A673 (cell line): ENCODE results near the gene EFL1. TPM values are rescaled to one million over a fixed set of nuclear protein-coding genes. Genes with fewer than 3 reads are reported as not detected.

Experiments used
- BruUV-seq: library from RNA; stranded (reverse); fragments of 400-500 nt; replicated peaks from 2 replicates; lab custom pipeline; 2021; lab: Mats Ljungman, UMichigan
- CTCF ChIA-PET: fragments of 300-600 bp; sonication (Branson Sonifier 250); formaldehyde crosslinking; loops from one replicate; lab custom pipeline; 2022; ENCODE audit warnings: antibody characterized with exemption; lab: Charles Lee
- POLR2A ChIA-PET: fragments of 300-600 bp; sonication (Branson Sonifier 250); formaldehyde crosslinking; loops from one replicate; lab custom pipeline; 2022; ENCODE audit warnings: antibody characterized with exemption; ENCODE audit not compliant: low non-redundant PET; lab: Charles Lee
- DNase-seq: peaks from one replicate; pipeline ENCODE4 v3.0.0-alpha.2; 2015; ENCODE audit warnings: low spot score
- H3K27ac ChIP-seq: fragments of 200-600 bp; sonication (generic); 2 replicates; pipeline ENCODE4 v1.5.1; 2016; ENCODE audit warnings: mixed run types, low read depth, mild to moderate bottlenecking, mixed read lengths, antibody characterized with exemption, low read length; ENCODE audit not compliant: poor library complexity, severe bottlenecking
- H3K27me3 ChIP-seq: fragments of 200-600 bp; sonication (generic); replicated peaks from 2 replicates; pipeline ENCODE4 v1.6.1; 2017; ENCODE audit warnings: mixed run types, low read depth, mild to moderate bottlenecking, mixed read lengths, antibody characterized with exemption, low read length; ENCODE audit not compliant: insufficient read depth, poor library complexity
- H3K36me3 ChIP-seq: fragments of 200-600 bp; sonication (generic); 2 replicates; pipeline ENCODE4 v1.6.1; 2016; ENCODE audit warnings: mixed run types, mild to moderate bottlenecking, mixed read lengths, antibody characterized with exemption, low read length; ENCODE audit not compliant: insufficient read depth, poor library complexity, severe bottlenecking
- H3K4me1 ChIP-seq: fragments of 200-600 bp; sonication (generic); 2 replicates; pipeline ENCODE4 v1.6.1; 2017; ENCODE audit warnings: mixed run types, mild to moderate bottlenecking, mixed read lengths, antibody characterized with exemption, low read length; ENCODE audit not compliant: insufficient read depth, poor library complexity, severe bottlenecking
- H3K4me3 ChIP-seq: fragments of 200-600 bp; sonication (generic); 2 replicates; pipeline ENCODE4 v1.5.1; 2016; ENCODE audit warnings: low read depth, mixed run types, mild to moderate bottlenecking, mixed read lengths, low read length; ENCODE audit not compliant: poor library complexity, severe bottlenecking
- H3K9me3 ChIP-seq: fragments of 200-600 bp; sonication (generic); 2 replicates; pipeline ENCODE4 v1.6.1; 2016; ENCODE audit warnings: mixed run types, low read depth, mild to moderate bottlenecking, mixed read lengths, antibody characterized with exemption, low read length; ENCODE audit not compliant: poor library complexity, severe bottlenecking
- EZH2 ChIP-seq: fragments of 200-600 bp; sonication (generic); IDR thresholded peaks from 2 replicates; pipeline ENCODE4 v1.6.1; 2017; ENCODE audit warnings: borderline replicate concordance, low read depth, mild to moderate bottlenecking, mixed read lengths, antibody characterized with exemption, low read length; ENCODE audit not compliant: poor library complexity, severe bottlenecking
- intact Hi-C: fragments of 100-400 bp; cut with micrococcal nuclease; formaldehyde crosslinking; loops from one replicate; pipeline ENCODE4 v1.10.0; 2022; ENCODE audit not compliant: unreplicated experiment
- total RNA-seq: library from RNA; stranded (reverse); gene quantifications from 2 replicates; pipeline ENCODE4 v1.2.3, GENCODE V29; 2021
- TF ChIP-seq, protein P1 (sequence below): fragments of 300-800, 200-600 bp; sonication (generic); conservative IDR thresholded peaks from 2 replicates; pipeline ENCODE4 v1.5.1; 2017; ENCODE audit warnings: low read depth, mild to moderate bottlenecking, antibody characterized with exemption, low read length, moderate library complexity, mixed read lengths

EFL1 gene
- total RNA-seq, 1 experiment from 2014 or later: 26.1 TPM

- H3K27ac ChIP-seq: no peak overlapping the region
- POLR2A ChIA-PET: no interaction called here
- no TSS peak for BruUV-seq
Observed at GRCh38 chr15:82136120-82136519, 126.4 kb downstream of the EFL1 start.

DNA sequence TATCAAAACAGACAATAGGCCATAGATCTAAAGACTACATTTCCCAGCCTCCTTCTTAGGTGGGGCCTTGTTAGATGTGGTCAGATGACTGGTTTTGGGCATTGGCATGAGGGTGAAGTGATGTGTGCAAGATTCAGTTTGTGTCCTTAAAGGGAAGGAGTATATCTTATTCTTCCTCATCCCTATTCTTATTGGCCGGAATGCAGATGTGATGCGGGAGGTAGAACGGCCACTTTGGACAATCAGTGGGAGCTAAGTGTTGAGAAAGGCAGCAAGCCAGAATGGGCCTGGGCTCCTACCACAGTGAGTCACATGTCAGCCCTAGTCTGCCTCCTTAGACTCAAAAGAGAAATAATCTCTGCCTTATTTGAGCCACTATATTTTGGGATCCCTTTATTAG, 126.9 kb downstream of the EFL1 start:
- TF ChIP-seq, protein P1, sequence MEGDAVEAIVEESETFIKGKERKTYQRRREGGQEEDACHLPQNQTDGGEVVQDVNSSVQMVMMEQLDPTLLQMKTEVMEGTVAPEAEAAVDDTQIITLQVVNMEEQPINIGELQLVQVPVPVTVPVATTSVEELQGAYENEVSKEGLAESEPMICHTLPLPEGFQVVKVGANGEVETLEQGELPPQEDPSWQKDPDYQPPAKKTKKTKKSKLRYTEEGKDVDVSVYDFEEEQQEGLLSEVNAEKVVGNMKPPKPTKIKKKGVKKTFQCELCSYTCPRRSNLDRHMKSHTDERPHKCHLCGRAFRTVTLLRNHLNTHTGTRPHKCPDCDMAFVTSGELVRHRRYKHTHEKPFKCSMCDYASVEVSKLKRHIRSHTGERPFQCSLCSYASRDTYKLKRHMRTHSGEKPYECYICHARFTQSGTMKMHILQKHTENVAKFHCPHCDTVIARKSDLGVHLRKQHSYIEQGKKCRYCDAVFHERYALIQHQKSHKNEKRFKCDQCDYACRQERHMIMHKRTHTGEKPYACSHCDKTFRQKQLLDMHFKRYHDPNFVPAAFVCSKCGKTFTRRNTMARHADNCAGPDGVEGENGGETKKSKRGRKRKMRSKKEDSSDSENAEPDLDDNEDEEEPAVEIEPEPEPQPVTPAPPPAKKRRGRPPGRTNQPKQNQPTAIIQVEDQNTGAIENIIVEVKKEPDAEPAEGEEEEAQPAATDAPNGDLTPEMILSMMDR: no peak
- TF ChIP-seq EZH2: no peak
- POLR2A ChIA-PET: interaction anchor here (0.6 kb wide), 1 partner anchor 57 kb away, joined by 4 read pairs; no protein-coding TSS in a partner anchor
- BruUV-seq: no TSS peak
- H3K36me3 ChIP-seq: no peaks in the 10 kb centered on the region
- H3K9me3 ChIP-seq: no peaks in the 10 kb centered on the region
- no peaks in the 10 kb centered on the region for H3K27me3 ChIP-seq
- H3K27ac ChIP-seq: no peak overlapping the region
- no peak overlapping the region for H3K4me3 ChIP-seq
- H3K4me1 ChIP-seq: no peaks in the 10 kb centered on the region
- intact Hi-C loops: loop anchor here (2.0 kb wide), 1 partner anchor 655 kb away; no protein-coding TSS in a partner anchor
- CTCF ChIA-PET: no interaction called here
- no peak for DNase-seq

More at GRCh38 chr15:82136120-82136519, 126.4 kb downstream of the EFL1 start:
- TF ChIP-seq, protein P1: no peak
- TF ChIP-seq EZH2: no peak
- no peaks in the 10 kb centered on the region for H3K36me3 ChIP-seq
- CTCF ChIA-PET: no interaction called here
- intact Hi-C loops: loop anchor here (2.0 kb wide), 1 partner anchor 655 kb away; no protein-coding TSS in a partner anchor
- DNase-seq: no peak
- no peaks in the 10 kb centered on the region for H3K27me3 ChIP-seq
- no peak overlapping the region for H3K4me3 ChIP-seq
- no peaks in the 10 kb centered on the region for H3K9me3 ChIP-seq
- no peaks in the 10 kb centered on the region for H3K4me1 ChIP-seq

DNA sequence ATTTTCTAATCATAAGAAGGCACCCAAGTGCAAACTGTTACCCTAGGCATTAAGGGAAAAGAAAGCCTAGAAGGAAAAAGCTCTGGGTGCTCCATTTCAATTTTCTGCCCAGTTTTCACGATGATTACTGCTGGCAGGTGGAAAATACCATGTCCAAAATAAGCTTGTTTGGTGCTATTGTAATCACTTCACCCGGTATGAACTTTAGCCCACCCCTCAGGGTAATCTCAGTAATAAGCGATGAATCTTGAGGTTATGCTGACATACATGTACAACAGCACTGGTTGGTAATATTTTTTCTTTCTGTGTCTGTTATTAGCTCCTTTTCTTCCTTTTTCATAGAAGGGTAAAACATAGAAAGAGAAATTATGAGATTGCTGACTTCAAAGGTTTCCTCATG, 128.1 kb downstream of the EFL1 start:
- Histone ChIP-seq H3K27ac (no peak overlapping the region), H3K36me3 (no peaks in the 10 kb centered on the region), H3K4me1 (no peaks in the 10 kb centered on the region), H3K9me3 (no peaks in the 10 kb centered on the region), H3K4me3 (no peak overlapping the region), H3K27me3 (no peaks in the 10 kb centered on the region)
- ChIA-PET POLR2A (no interaction called here), CTCF (no interaction called here)
- BruUV-seq: no TSS peak
- no peak for DNase-seq
- TF ChIP-seq, protein P1: no peak
- no peak for TF ChIP-seq EZH2
- intact Hi-C loops: no loop called here
